Peyer's patch (tissue), 4 donors: Measurements from ENCODE around the gene RNASE2.

ENCODE experiments used
- POLR2A ChIP-seq, 2 donors: fragments of 450-650 bp; IDR thresholded peaks; one replicate each; pipeline ENCODE4 v1.5.1; 2017; ENCODE audit warnings: antibody characterized with exemption in 2 of 2, mild to moderate bottlenecking in 2 of 2, moderate library complexity in 2 of 2
- TF ChIP-seq, protein P1 (sequence below), 6 experiments: fragments of 450-650 bp in 4 of 6; fragments of 200-600 bp in 2 of 6; sonication (generic) in 1 of 6; IDR thresholded peaks; one replicate each; pipeline ENCODE4 v1.5.1; 2017 to 2019; ENCODE audit warnings: antibody characterized with exemption in 6 of 6, mild to moderate bottlenecking in 3 of 6, moderate library complexity in 1 of 6

- TF ChIP-seq, protein P1, sequence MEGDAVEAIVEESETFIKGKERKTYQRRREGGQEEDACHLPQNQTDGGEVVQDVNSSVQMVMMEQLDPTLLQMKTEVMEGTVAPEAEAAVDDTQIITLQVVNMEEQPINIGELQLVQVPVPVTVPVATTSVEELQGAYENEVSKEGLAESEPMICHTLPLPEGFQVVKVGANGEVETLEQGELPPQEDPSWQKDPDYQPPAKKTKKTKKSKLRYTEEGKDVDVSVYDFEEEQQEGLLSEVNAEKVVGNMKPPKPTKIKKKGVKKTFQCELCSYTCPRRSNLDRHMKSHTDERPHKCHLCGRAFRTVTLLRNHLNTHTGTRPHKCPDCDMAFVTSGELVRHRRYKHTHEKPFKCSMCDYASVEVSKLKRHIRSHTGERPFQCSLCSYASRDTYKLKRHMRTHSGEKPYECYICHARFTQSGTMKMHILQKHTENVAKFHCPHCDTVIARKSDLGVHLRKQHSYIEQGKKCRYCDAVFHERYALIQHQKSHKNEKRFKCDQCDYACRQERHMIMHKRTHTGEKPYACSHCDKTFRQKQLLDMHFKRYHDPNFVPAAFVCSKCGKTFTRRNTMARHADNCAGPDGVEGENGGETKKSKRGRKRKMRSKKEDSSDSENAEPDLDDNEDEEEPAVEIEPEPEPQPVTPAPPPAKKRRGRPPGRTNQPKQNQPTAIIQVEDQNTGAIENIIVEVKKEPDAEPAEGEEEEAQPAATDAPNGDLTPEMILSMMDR (IDR thresholded peaks at IDR 0.05) = no peak
- TF ChIP-seq POLR2A (IDR thresholded peaks at IDR 0.05) = no peak
These were observed 21.0 kb downstream of the RNASE2 start for GRCh38 chr14:20976291-20976690.
